Calu3 (cell line): ENCODE results near the gene GPR162. TPM values are rescaled to one million over a fixed set of nuclear protein-coding genes. Genes with fewer than 3 reads are reported as not detected.
"Not testable (repeated sequence)": the region's sequence is repeated elsewhere in the genome, so short reads cannot be mapped to it uniquely, and the experiment has no call there.

Experiments used
- BruUV-seq: library from RNA; stranded (reverse); fragments of 400-500 nt; replicated peaks from 2 replicates; lab custom pipeline; 2021; lab: Mats Ljungman, UMichigan
- CTCF ChIA-PET: fragments of 300-600 bp; sonication (Branson Sonifier 250); formaldehyde crosslinking; loops from one replicate; lab custom pipeline; 2022; ENCODE audit warnings: antibody characterized with exemption; lab: Charles Lee
- DNase-seq: peaks from one replicate; pipeline ENCODE4 v3.0.0; 2022
- H3K27ac Mint-ChIP-seq: one replicate; pipeline ENCODE4 v1.8.0; 2022; ENCODE audit warnings: mixed read lengths; ENCODE audit not compliant: unreplicated experiment
- H3K27me3 Mint-ChIP-seq: one replicate; pipeline ENCODE4 v1.8.0; 2022; ENCODE audit warnings: mixed read lengths; ENCODE audit not compliant: unreplicated experiment
- H3K36me3 Mint-ChIP-seq: one replicate; pipeline ENCODE4 v1.8.0; 2022; ENCODE audit warnings: mild to moderate bottlenecking, moderate library complexity, mixed read lengths; ENCODE audit not compliant: insufficient read depth, unreplicated experiment
- H3K4me1 Mint-ChIP-seq: one replicate; pipeline ENCODE4 v1.8.0; 2022; ENCODE audit warnings: mild to moderate bottlenecking, low read depth, mixed read lengths; ENCODE audit not compliant: unreplicated experiment
- H3K4me3 Mint-ChIP-seq: one replicate; pipeline ENCODE4 v1.8.0; 2022; ENCODE audit warnings: mild to moderate bottlenecking, low read depth, moderate library complexity, mixed read lengths; ENCODE audit not compliant: unreplicated experiment
- H3K9me3 Mint-ChIP-seq: one replicate; pipeline ENCODE4 v1.8.0; 2022; ENCODE audit warnings: low read depth, mixed read lengths; ENCODE audit not compliant: unreplicated experiment
- intact Hi-C: fragments of 100-400 bp; cut with micrococcal nuclease; formaldehyde crosslinking; loops from one replicate; pipeline ENCODE4 v1.10.0; 2022; ENCODE audit not compliant: unreplicated experiment
- total RNA-seq: library from RNA; stranded (reverse); gene quantifications from 2 replicates; pipeline ENCODE4 v1.2.3, GENCODE V29; 2022
- TF ChIP-seq, protein P1 (sequence below): fragments of 200-600 bp; IDR thresholded peaks from one replicate; pipeline ENCODE4 v1.8.0; 2022; ENCODE audit warnings: antibody characterized with exemption; ENCODE audit not compliant: unreplicated experiment

GPR162 gene
- total RNA-seq, 1 experiment from 2014 or later = not detected

DNA sequence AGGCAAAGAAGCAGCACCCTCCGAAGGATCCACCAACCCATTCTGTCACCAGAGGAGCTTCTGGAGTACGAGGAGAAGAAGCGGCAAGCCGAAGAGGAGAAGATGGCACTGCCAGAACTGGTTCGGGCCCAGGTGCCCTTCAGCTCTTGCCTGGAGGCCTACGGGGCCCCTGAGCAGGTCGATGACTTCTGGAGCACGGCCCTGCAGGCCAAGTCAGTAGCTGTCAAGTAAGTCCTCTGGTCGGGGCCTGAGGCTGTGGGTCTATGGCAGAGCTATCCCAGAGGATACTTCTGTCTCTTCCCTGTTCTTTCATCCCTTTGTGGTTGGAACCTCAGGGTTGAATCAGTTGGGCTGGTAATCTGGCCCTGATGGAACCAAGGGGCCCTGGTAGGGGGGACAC lies 39.8 kb downstream of the GPR162 start:
- CTCF ChIA-PET = no interaction called here
- TF ChIP-seq, protein P1, sequence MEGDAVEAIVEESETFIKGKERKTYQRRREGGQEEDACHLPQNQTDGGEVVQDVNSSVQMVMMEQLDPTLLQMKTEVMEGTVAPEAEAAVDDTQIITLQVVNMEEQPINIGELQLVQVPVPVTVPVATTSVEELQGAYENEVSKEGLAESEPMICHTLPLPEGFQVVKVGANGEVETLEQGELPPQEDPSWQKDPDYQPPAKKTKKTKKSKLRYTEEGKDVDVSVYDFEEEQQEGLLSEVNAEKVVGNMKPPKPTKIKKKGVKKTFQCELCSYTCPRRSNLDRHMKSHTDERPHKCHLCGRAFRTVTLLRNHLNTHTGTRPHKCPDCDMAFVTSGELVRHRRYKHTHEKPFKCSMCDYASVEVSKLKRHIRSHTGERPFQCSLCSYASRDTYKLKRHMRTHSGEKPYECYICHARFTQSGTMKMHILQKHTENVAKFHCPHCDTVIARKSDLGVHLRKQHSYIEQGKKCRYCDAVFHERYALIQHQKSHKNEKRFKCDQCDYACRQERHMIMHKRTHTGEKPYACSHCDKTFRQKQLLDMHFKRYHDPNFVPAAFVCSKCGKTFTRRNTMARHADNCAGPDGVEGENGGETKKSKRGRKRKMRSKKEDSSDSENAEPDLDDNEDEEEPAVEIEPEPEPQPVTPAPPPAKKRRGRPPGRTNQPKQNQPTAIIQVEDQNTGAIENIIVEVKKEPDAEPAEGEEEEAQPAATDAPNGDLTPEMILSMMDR = no peak
- H3K27ac Mint-ChIP-seq = no peak overlapping the region
- BruUV-seq = no TSS peak
- no peaks in the 10 kb centered on the region for H3K4me1 Mint-ChIP-seq
- DNase-seq = no peak
- H3K36me3 Mint-ChIP-seq = peaks cover 29% of the 10 kb centered on the region
- H3K27me3 Mint-ChIP-seq = no peaks in the 10 kb centered on the region
- no peak overlapping the region for H3K4me3 Mint-ChIP-seq
- no peaks in the 10 kb centered on the region for H3K9me3 Mint-ChIP-seq
- intact Hi-C loops = no loop called here

DNA sequence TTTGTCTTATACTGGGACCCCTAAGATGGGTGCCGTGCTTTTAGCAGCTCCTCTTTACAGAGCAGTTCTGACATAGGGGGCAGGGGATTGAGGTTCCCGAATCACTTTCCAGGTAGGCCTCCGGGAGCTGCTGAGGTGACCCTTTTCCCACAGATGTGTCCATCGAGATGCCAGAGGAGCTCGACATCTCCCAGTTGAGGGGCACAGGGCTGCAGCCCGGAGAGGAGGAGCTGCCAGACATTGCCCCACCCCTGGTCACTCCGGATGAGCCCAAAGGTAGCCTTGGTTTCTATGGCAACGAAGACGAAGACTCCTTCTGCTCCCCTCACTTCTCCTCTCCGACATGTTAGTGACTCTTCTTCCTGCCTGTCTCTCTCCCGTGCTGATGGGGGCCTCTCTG lies 41.4 kb downstream of the GPR162 start:
- CTCF ChIA-PET = no interaction called here
- no peak overlapping the region for H3K27ac Mint-ChIP-seq
- no peak overlapping the region for H3K4me3 Mint-ChIP-seq
- DNase-seq = no peak
- intact Hi-C loops = no loop called here
- H3K27me3 Mint-ChIP-seq = no peaks in the 10 kb centered on the region
- no peaks in the 10 kb centered on the region for H3K4me1 Mint-ChIP-seq
- TF ChIP-seq, protein P1 = no peak
- no TSS peak for BruUV-seq
- H3K9me3 Mint-ChIP-seq = no peaks in the 10 kb centered on the region
- H3K36me3 Mint-ChIP-seq = peaks cover 39% of the 10 kb centered on the region

- H3K4me3 Mint-ChIP-seq = no peak overlapping the region
- H3K4me1 Mint-ChIP-seq = peaks cover 6% of the 10 kb centered on the region
- H3K27me3 Mint-ChIP-seq = no peaks in the 10 kb centered on the region
- no peak for DNase-seq
- CTCF ChIA-PET = interaction anchor here (0.6 kb wide), 1 partner anchor 576 kb away, joined by 4 read pairs; no protein-coding TSS in a partner anchor
- H3K9me3 Mint-ChIP-seq = no peaks in the 10 kb centered on the region
- peaks cover 46% of the 10 kb centered on the region for H3K36me3 Mint-ChIP-seq
- TF ChIP-seq, protein P1 = no peak
- BruUV-seq = no TSS peak
- H3K27ac Mint-ChIP-seq = no peak overlapping the region
- intact Hi-C loops = no loop called here
These were observed 42.1 kb downstream of the GPR162 start for GRCh38 chr12:6863586-6864321.

DNA sequence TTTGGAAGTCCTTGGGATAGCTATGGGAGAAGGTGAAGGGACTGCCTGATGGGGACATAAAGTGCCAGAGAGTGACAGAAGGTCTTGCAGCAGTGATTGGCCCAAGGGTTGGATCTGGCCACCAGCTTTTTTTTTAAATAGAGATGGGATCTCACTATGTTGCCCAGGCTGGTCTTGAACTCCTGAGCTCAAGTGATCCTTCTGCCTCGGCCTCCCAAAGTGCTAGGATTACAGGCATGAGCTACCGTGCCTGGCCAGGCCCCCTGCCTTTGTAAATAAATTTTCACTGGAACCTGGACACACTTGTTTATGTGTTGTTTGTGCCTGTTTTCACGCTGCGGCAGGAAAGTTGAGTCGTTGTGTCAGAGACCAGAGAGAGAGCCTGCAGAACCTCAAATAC lies 43.7 kb downstream of the GPR162 start:
- BruUV-seq, H3K9me3 Mint-ChIP-seq, H3K4me3 Mint-ChIP-seq, H3K27ac Mint-ChIP-seq, H3K27me3 Mint-ChIP-seq, DNase-seq: not testable (repeated sequence)
- Mint-ChIP-seq H3K4me1 (peaks cover 22% of the 10 kb centered on the region), H3K36me3 (peaks cover 61% of the 10 kb centered on the region)
- intact Hi-C loops = loop anchor here (5.0 kb wide), 2 partner anchors 62 to 77 kb away; partner anchors contain the start of genes ATN1, C12orf57 and RNU7-1
- CTCF ChIA-PET = interaction anchor here (0.6 kb wide), 1 partner anchor 189 kb away, joined by 3 read pairs; no protein-coding TSS in a partner anchor
